Caco-2 (cell line): ENCODE results near the gene ARHGAP11B.
"Not testable (repeated sequence)": the region's sequence is repeated elsewhere in the genome, so short reads cannot be mapped to it uniquely, and the experiment has no call there.

Experiments used
- BruUV-seq: library from RNA; stranded (reverse); fragments of 400-500 nt; replicated peaks from 2 replicates; lab custom pipeline; 2021; lab: Mats Ljungman, UMichigan
- CTCF ChIA-PET: fragments of 300-600 bp; sonication (Branson Sonifier 250); formaldehyde crosslinking; loops from one replicate; lab custom pipeline; 2022; ENCODE audit warnings: antibody characterized with exemption; lab: Charles Lee
- POLR2A ChIA-PET: fragments of 300-600 bp; sonication (Branson Sonifier 250); formaldehyde crosslinking; loops from one replicate; lab custom pipeline; 2022; ENCODE audit warnings: antibody characterized with exemption; lab: Charles Lee
- DNase-seq, 2 experiments: peaks; one replicate each; pipeline versions ENCODE4 v3.0.0 to v3.0.0-alpha.2; 2020 to 2022
- H3K27me3 ChIP-seq: replicated peaks from 2 replicates; pipeline ENCODE4 v1.6.0; 2011; ENCODE audit warnings: low read length; ENCODE audit not compliant: control insufficient read depth, insufficient read depth
- H3K36me3 ChIP-seq: 2 replicates; pipeline ENCODE4 v1.5.1; 2011; ENCODE audit warnings: low read length; ENCODE audit not compliant: control insufficient read depth, insufficient read depth
- H3K4me1 ChIP-seq: fragments of 250-450 bp; sonication (Bioruptor Pico); 2 replicates; pipeline ENCODE4 v1.5.1; 2020; ENCODE audit warnings: mild to moderate bottlenecking
- H3K4me3 ChIP-seq: 2 replicates; pipeline ENCODE4 v1.5.1; 2011; ENCODE audit warnings: low read depth, mild to moderate bottlenecking, control low read depth, low read length
- H3K9me3 ChIP-seq: fragments of 250-450 bp; sonication (Bioruptor Pico); 2 replicates; pipeline ENCODE4 v1.5.1; 2020; ENCODE audit warnings: mild to moderate bottlenecking, moderate library complexity
- H3K27ac Mint-ChIP-seq: one replicate; pipeline ENCODE4 v1.8.0; 2022; ENCODE audit warnings: mixed read lengths; ENCODE audit not compliant: unreplicated experiment
- H3K27me3 Mint-ChIP-seq: one replicate; pipeline ENCODE4 v1.8.0; 2022; ENCODE audit warnings: mixed read lengths; ENCODE audit not compliant: insufficient read depth, unreplicated experiment
- H3K36me3 Mint-ChIP-seq: one replicate; pipeline ENCODE4 v1.8.0; 2022; ENCODE audit warnings: mild to moderate bottlenecking, mixed read lengths; ENCODE audit not compliant: insufficient read depth, unreplicated experiment
- H3K4me1 Mint-ChIP-seq: one replicate; pipeline ENCODE4 v1.8.0; 2022; ENCODE audit warnings: low read depth, mixed read lengths; ENCODE audit not compliant: unreplicated experiment
- H3K4me3 Mint-ChIP-seq: one replicate; pipeline ENCODE4 v1.8.0; 2022; ENCODE audit warnings: mild to moderate bottlenecking, moderate library complexity, mixed read lengths; ENCODE audit not compliant: unreplicated experiment
- H3K9me3 Mint-ChIP-seq: one replicate; pipeline ENCODE4 v1.8.0; 2022; ENCODE audit warnings: mixed read lengths; ENCODE audit not compliant: unreplicated experiment
- intact Hi-C: fragments of 100-400 bp; cut with micrococcal nuclease; formaldehyde crosslinking; loops from one replicate; pipeline ENCODE4 v1.10.0; 2022; ENCODE audit not compliant: unreplicated experiment
- long read RNA-seq: library from polyadenylated mRNA; stranded (forward); transcript quantifications from one replicate; pipeline ENCODE4 v2.0.0, GENCODE V29; 2022
- TF ChIP-seq, protein P1 (sequence below), 2 experiments: fragments of 200-600 bp in 1 of 2; IDR thresholded peaks; 1 replicate in 1 of 2; 2 replicates in 1 of 2; pipeline versions ENCODE4 v1.5.1 to v1.8.0; 2011 to 2022; ENCODE audit warnings: antibody characterized with exemption in 1 of 2, control low read depth in 1 of 2, inconsistent platforms in 1 of 2, low read depth in 1 of 2, low read length in 1 of 2, mild to moderate bottlenecking in 1 of 2, moderate library complexity in 1 of 2; ENCODE audit not compliant: insufficient read depth in 1 of 2, severe bottlenecking in 1 of 2, unreplicated experiment in 1 of 2

Gene ARHGAP11B
- long read RNA-seq = 0 reads

- H3K4me3 ChIP-seq = peak within 1 kb of the TSS; percentile 52
- H3K4me1 ChIP-seq, H3K9me3 Mint-ChIP-seq, H3K27me3 Mint-ChIP-seq, CTCF ChIA-PET, H3K27me3 ChIP-seq, H3K9me3 ChIP-seq, H3K4me1 Mint-ChIP-seq, H3K36me3 ChIP-seq, intact Hi-C loops: not testable (repeated sequence)
- peak; percentile 98 for DNase-seq
- peak within 1 kb of the TSS; percentile 90 for H3K4me3 Mint-ChIP-seq
- TSS peak; percentile 90 for BruUV-seq
- peaks cover 14% of the 10 kb centered on the region for H3K36me3 Mint-ChIP-seq
- TF ChIP-seq, protein P1, sequence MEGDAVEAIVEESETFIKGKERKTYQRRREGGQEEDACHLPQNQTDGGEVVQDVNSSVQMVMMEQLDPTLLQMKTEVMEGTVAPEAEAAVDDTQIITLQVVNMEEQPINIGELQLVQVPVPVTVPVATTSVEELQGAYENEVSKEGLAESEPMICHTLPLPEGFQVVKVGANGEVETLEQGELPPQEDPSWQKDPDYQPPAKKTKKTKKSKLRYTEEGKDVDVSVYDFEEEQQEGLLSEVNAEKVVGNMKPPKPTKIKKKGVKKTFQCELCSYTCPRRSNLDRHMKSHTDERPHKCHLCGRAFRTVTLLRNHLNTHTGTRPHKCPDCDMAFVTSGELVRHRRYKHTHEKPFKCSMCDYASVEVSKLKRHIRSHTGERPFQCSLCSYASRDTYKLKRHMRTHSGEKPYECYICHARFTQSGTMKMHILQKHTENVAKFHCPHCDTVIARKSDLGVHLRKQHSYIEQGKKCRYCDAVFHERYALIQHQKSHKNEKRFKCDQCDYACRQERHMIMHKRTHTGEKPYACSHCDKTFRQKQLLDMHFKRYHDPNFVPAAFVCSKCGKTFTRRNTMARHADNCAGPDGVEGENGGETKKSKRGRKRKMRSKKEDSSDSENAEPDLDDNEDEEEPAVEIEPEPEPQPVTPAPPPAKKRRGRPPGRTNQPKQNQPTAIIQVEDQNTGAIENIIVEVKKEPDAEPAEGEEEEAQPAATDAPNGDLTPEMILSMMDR (IDR thresholded peaks at IDR 0.05; ENCODE audit: insufficient read depth in 1 of 2, low read depth in 1 of 2, low read length in 1 of 2, severe bottlenecking in 1 of 2, unreplicated experiment in 1 of 2) = peak in 1 of 2 experiments; percentile 14
- peak within 1 kb of the TSS; percentile 92 for H3K27ac Mint-ChIP-seq
- POLR2A ChIA-PET = interaction anchor here (0.6 kb wide), 1 partner anchor 1989 kb away, joined by 8 read pairs; no protein-coding TSS in a partner anchor
These were observed at the start of gene ARHGAP11B for GRCh38 chr15:30625436-30626193. Gene ARHGAP11B, plus strand, starts transcription at chr15:30626128.

GRCh38 chr15:30579394-30579970 lies 46.4 kb upstream of the ARHGAP11B start:
- H3K9me3 ChIP-seq, H3K4me1 Mint-ChIP-seq, POLR2A ChIA-PET, H3K4me3 ChIP-seq, CTCF ChIA-PET, H3K36me3 Mint-ChIP-seq, H3K4me1 ChIP-seq, H3K36me3 ChIP-seq, H3K27me3 Mint-ChIP-seq, H3K9me3 Mint-ChIP-seq, intact Hi-C loops, BruUV-seq, H3K27me3 ChIP-seq, H3K4me3 Mint-ChIP-seq, H3K27ac Mint-ChIP-seq, DNase-seq: not testable (repeated sequence)

DNA sequence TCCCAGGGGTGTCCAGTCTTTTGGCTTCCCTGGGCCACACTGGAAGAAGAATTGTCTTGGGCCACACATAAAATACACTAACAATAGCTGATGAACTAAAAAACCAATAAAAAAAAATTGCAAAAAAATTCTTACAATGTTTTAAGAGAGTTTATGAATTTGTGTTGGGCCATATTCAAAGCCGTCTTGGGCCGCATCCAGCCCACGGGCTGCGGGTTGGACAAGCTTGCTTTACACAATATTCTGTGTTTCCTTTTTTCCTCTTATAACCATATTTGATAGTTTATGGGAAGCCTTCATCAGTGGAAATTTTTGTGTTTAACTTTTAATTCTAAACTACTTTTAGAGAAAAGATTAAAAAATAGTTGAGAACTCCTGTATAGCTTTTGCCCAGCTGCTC lies 45.2 kb upstream of the ARHGAP11B start:
- H3K9me3 Mint-ChIP-seq, H3K27me3 Mint-ChIP-seq, H3K9me3 ChIP-seq, H3K4me1 Mint-ChIP-seq, intact Hi-C loops, H3K36me3 Mint-ChIP-seq, POLR2A ChIA-PET, CTCF ChIA-PET, H3K27ac Mint-ChIP-seq, BruUV-seq, H3K4me1 ChIP-seq, H3K4me3 ChIP-seq, H3K4me3 Mint-ChIP-seq, H3K27me3 ChIP-seq, DNase-seq, H3K36me3 ChIP-seq: not testable (repeated sequence)

GRCh38 chr15:30598953-30599352 lies 27.0 kb upstream of the ARHGAP11B start:
- H3K4me3 ChIP-seq, H3K4me3 Mint-ChIP-seq, H3K9me3 ChIP-seq, POLR2A ChIA-PET, H3K27me3 ChIP-seq, intact Hi-C loops, H3K4me1 ChIP-seq, H3K4me1 Mint-ChIP-seq, H3K36me3 ChIP-seq, H3K27ac Mint-ChIP-seq, BruUV-seq, H3K9me3 Mint-ChIP-seq, H3K36me3 Mint-ChIP-seq, CTCF ChIA-PET, H3K27me3 Mint-ChIP-seq: not testable (repeated sequence)
- TF ChIP-seq, protein P1 (IDR thresholded peaks at IDR 0.05; ENCODE audit: insufficient read depth in 1 of 2, low read depth in 1 of 2, low read length in 1 of 2, severe bottlenecking in 1 of 2, unreplicated experiment in 1 of 2) = peak in 1 of 2 experiments; percentile 29
- peak in 1 of 2 experiments; percentile 2 for DNase-seq

- H3K9me3 Mint-ChIP-seq, BruUV-seq, H3K9me3 ChIP-seq, H3K4me3 Mint-ChIP-seq, CTCF ChIA-PET, H3K36me3 ChIP-seq, H3K27me3 Mint-ChIP-seq, H3K4me1 Mint-ChIP-seq, H3K4me3 ChIP-seq, H3K36me3 Mint-ChIP-seq, H3K4me1 ChIP-seq, intact Hi-C loops, POLR2A ChIA-PET, H3K27me3 ChIP-seq, H3K27ac Mint-ChIP-seq: not testable (repeated sequence)
- peak; percentile 13 to 43 for DNase-seq
These were observed 22.1 kb upstream of the ARHGAP11B start, which contains the start of gene GOLGA8H for GRCh38 chr15:30603796-30604195. Gene GOLGA8H, plus strand, starts transcription at chr15:30604028. Its CDS starts 98 bp downstream, at chr15:30604126.
